H9 (cell line): ENCODE measurements around the gene ANKRD39. TPM values are rescaled to one million over a fixed set of nuclear protein-coding genes. Genes with fewer than 3 reads are reported as not detected.

Source experiments
- DNase-seq: peaks from one replicate; pipeline ENCODE4 v3.0.0-alpha.2; 2017
- H2AFZ ChIP-seq: one replicate; pipeline ENCODE4 v1.6.1; 2013; ENCODE audit warnings: mild to moderate bottlenecking, low read length, control low read depth, moderate library complexity
- H2AK5ac ChIP-seq: 2 replicates; pipeline ENCODE4 v1.6.1; 2013; ENCODE audit warnings: low read length, control low read depth, mixed read lengths; ENCODE audit not compliant: insufficient read length
- H2BK120ac ChIP-seq: one replicate; pipeline ENCODE4 v1.6.1; 2013; ENCODE audit warnings: low read depth, mild to moderate bottlenecking, low read length, control low read depth, inconsistent platforms; ENCODE audit not compliant: poor library complexity, severe bottlenecking
- H2BK12ac ChIP-seq: 2 replicates; pipeline ENCODE4 v1.6.1; 2013; ENCODE audit warnings: low read length, control low read depth, mixed read lengths, low read depth; ENCODE audit not compliant: insufficient read length
- H2BK15ac ChIP-seq: 2 replicates; pipeline ENCODE4 v1.6.1; 2013; ENCODE audit warnings: low read depth, low read length, control low read depth
- H2BK20ac ChIP-seq: one replicate; pipeline ENCODE4 v1.6.1; 2013; ENCODE audit warnings: low read depth, mild to moderate bottlenecking, low read length, control low read depth, inconsistent platforms; ENCODE audit not compliant: poor library complexity, severe bottlenecking
- H2BK5ac ChIP-seq: 2 replicates; pipeline ENCODE4 v1.6.1; 2013; ENCODE audit warnings: low read length, control low read depth, mixed read lengths; ENCODE audit not compliant: insufficient read length
- H3K14ac ChIP-seq: 2 replicates; pipeline ENCODE4 v1.6.1; 2013; ENCODE audit warnings: low read length, control low read depth; ENCODE audit not compliant: insufficient read depth
- H3K18ac ChIP-seq: 2 replicates; pipeline ENCODE4 v1.6.1; 2013; ENCODE audit warnings: low read depth, mild to moderate bottlenecking, mixed read lengths, low read length, control low read depth; ENCODE audit not compliant: insufficient read length
- H3K23ac ChIP-seq: 2 replicates; pipeline ENCODE4 v1.6.1; 2013; ENCODE audit warnings: low read length, control low read depth, mixed read lengths, low read depth; ENCODE audit not compliant: insufficient read length
- H3K23me2 ChIP-seq: 2 replicates; pipeline ENCODE4 v1.6.1; 2013; ENCODE audit warnings: low read depth, mild to moderate bottlenecking, mixed read lengths, low read length, control low read depth; ENCODE audit not compliant: insufficient read length, poor library complexity, severe bottlenecking
- H3K27ac ChIP-seq: 2 replicates; pipeline ENCODE4 v1.5.1; 2013; ENCODE audit warnings: low read length, control low read depth, mixed read lengths, low read depth; ENCODE audit not compliant: insufficient read length
- H3K27me3 ChIP-seq: 2 replicates; pipeline ENCODE4 v1.6.1; 2013; ENCODE audit warnings: low read length, control low read depth, inconsistent platforms; ENCODE audit not compliant: insufficient read depth
- H3K4ac ChIP-seq: 2 replicates; pipeline ENCODE4 v1.6.1; 2013; ENCODE audit warnings: low read depth, mild to moderate bottlenecking, control low read depth, inconsistent platforms, low read length, moderate library complexity
- H3K4me1 ChIP-seq: 2 replicates; pipeline ENCODE4 v1.6.1; 2013; ENCODE audit warnings: low read length, control low read depth, inconsistent platforms; ENCODE audit not compliant: insufficient read depth
- H3K4me2 ChIP-seq: 2 replicates; pipeline ENCODE4 v1.6.1; 2013; ENCODE audit warnings: low read length, control low read depth, mixed read lengths; ENCODE audit not compliant: insufficient read length, insufficient read depth
- H3K56ac ChIP-seq: 2 replicates; pipeline ENCODE4 v1.6.1; 2013; ENCODE audit warnings: low read depth, mild to moderate bottlenecking, mixed read lengths, low read length, control low read depth; ENCODE audit not compliant: insufficient read length
- H3K79me1 ChIP-seq: 2 replicates; pipeline ENCODE4 v1.6.1; 2013; ENCODE audit warnings: low read depth, mild to moderate bottlenecking, moderate library complexity, low read length, control low read depth, inconsistent platforms; ENCODE audit not compliant: insufficient read depth, poor library complexity, severe bottlenecking
- H3K79me2 ChIP-seq: 2 replicates; pipeline ENCODE4 v1.6.1; 2013; ENCODE audit warnings: low read length, control low read depth, inconsistent platforms; ENCODE audit not compliant: insufficient read depth
- H3K9ac ChIP-seq: 2 replicates; pipeline ENCODE4 v1.6.1; 2013; ENCODE audit warnings: low read length, control low read depth, mixed read lengths; ENCODE audit not compliant: insufficient read length; ENCODE audit errors: extremely low read depth
- H3K9me3 ChIP-seq: one replicate; pipeline ENCODE4 v1.6.1; 2013; ENCODE audit warnings: low read depth, low read length, inconsistent platforms; ENCODE audit not compliant: control insufficient read depth
- H3T11ph ChIP-seq: one replicate; pipeline ENCODE4 v1.6.1; 2013; ENCODE audit warnings: mild to moderate bottlenecking, low read length, control low read depth, inconsistent platforms
- H4K20me1 ChIP-seq: one replicate; pipeline ENCODE4 v1.6.1; 2013; ENCODE audit not compliant: control insufficient read depth, insufficient read length, insufficient read depth
- H4K5ac ChIP-seq: 2 replicates; pipeline ENCODE4 v1.6.1; 2013; ENCODE audit warnings: low read depth, mild to moderate bottlenecking, mixed read lengths, low read length, control low read depth; ENCODE audit not compliant: insufficient read length
- H4K8ac ChIP-seq: replicated peaks from 2 replicates; pipeline ENCODE4 v1.6.1; 2013; ENCODE audit warnings: low read length, control low read depth, mixed read lengths, low read depth; ENCODE audit not compliant: insufficient read length
- H4K91ac ChIP-seq: 2 replicates; pipeline ENCODE4 v1.6.1; 2013; ENCODE audit warnings: low read depth, mild to moderate bottlenecking, moderate library complexity, mixed read lengths, low read length, control low read depth; ENCODE audit not compliant: insufficient read length
- H3K27ac Mint-ChIP-seq, 3 experiments: 2 replicates in 2 of 3; 3 replicates in 1 of 3; pipeline ENCODE4 v1.8.0; 2020 to 2021; ENCODE audit warnings: mixed read lengths in 3 of 3, mild to moderate bottlenecking in 1 of 3, moderate library complexity in 1 of 3
- H3K27me3 Mint-ChIP-seq: 2 replicates; pipeline ENCODE4 v1.8.0; 2021; ENCODE audit warnings: low read depth, mild to moderate bottlenecking, moderate library complexity, mixed read lengths
- H3K36me3 Mint-ChIP-seq, 3 experiments: 2 replicates in 2 of 3; 3 replicates in 1 of 3; pipeline ENCODE4 v1.8.0; 2020 to 2021; ENCODE audit warnings: low read depth in 3 of 3, mixed read lengths in 3 of 3; ENCODE audit not compliant: insufficient read depth in 1 of 3
- H3K4me1 Mint-ChIP-seq, 2 experiments: 2 replicates each; pipeline ENCODE4 v1.8.0; 2020; ENCODE audit warnings: mixed read lengths in 2 of 2
- H3K4me3 Mint-ChIP-seq, 2 experiments: 2 replicates in 1 of 2; 3 replicates in 1 of 2; pipeline ENCODE4 v1.8.0; 2020 to 2021; ENCODE audit warnings: mild to moderate bottlenecking in 2 of 2, mixed read lengths in 2 of 2, moderate library complexity in 1 of 2
- H3K9me3 Mint-ChIP-seq, 2 experiments: 2 replicates in 1 of 2; 3 replicates in 1 of 2; pipeline ENCODE4 v1.8.0; 2020; ENCODE audit warnings: mild to moderate bottlenecking in 2 of 2, mixed read lengths in 2 of 2, moderate library complexity in 1 of 2
- CTCF ChIP-seq: fragments of 200-600 bp; sonication (generic); conservative IDR thresholded peaks from 3 replicates; pipeline ENCODE4 v1.8.0; 2021; ENCODE audit warnings: antibody characterized with exemption, mild to moderate bottlenecking
- WGBS: extraction: QIAGEN DNeasy Blood & Tissue Kit; methylation state at CpG from one replicate; pipeline ENCODE4 v1.1.7; 2013; ENCODE audit warnings: missing lambda C conversion rate, low lambda C conversion rate, mixed read lengths; ENCODE audit not compliant: insufficient read length; ENCODE audit errors: extremely low coverage; 5-methylcytosine and 5-hydroxymethylcytosine counted together
- total RNA-seq: library from RNA; stranded (reverse); gene quantifications from 2 replicates; pipeline ENCODE4 v1.2.1, GENCODE V29; 2021

Gene ANKRD39
- total RNA-seq, 1 experiment from 2014 or later, result 13.0 TPM

DNA sequence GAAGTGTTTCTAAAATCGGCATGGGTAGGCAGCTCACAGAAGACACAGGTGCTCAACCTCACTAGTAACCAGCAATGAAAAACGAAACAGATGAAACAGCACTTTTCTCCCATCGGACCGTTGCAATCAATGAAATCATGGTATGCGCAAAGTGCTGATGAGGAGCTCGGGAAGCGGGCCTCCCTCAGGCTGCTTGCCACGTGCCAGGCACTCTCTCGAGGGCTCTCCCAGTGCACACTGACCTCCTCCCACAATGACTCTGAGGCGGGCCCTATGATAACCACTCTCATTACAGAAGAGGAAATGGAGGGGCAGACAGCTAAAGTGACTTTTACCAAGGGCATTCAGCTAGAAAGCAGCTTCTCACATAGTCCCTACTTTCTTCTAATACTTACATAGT, 10.2 kb downstream of the ANKRD39 start:
- H3K4me3 Mint-ChIP-seq, result no peak overlapping the region
- peaks cover 0 to 3% of the 10 kb centered on the region in 2 experiments; a peak in 1 of 4 replicates for H3K4me1 Mint-ChIP-seq
- Histone ChIP-seq H4K8ac (no peak overlapping the region), H3K4ac (no peak overlapping the region), H2BK12ac (no peak overlapping the region), H2AK5ac (no peak overlapping the region), H3K79me1 (peaks cover 2% of the 10 kb centered on the region), H3K56ac (no peak overlapping the region), H3K4me1 (no peaks in the 10 kb centered on the region), H2BK5ac (no peak overlapping the region), H2AFZ (no peak overlapping the region), H2BK120ac (no peak overlapping the region), H3K23ac (no peak overlapping the region), H4K20me1 (no peaks in the 10 kb centered on the region), H3K4me2 (no peak overlapping the region), H3T11ph (no peak overlapping the region), H3K79me2 (no peaks in the 10 kb centered on the region), H4K5ac (no peak overlapping the region), H3K27me3 (no peaks in the 10 kb centered on the region), H3K23me2 (no peaks in the 10 kb centered on the region), H2BK20ac (no peak overlapping the region), H3K9ac (no peak overlapping the region), H3K9me3 (no peaks in the 10 kb centered on the region), H3K14ac (no peak overlapping the region), H3K27ac (no peak overlapping the region), H4K91ac (no peak overlapping the region), H3K18ac (no peak overlapping the region), H2BK15ac (no peak overlapping the region)
- peak overlapping the region in 1 of 3 experiments; percentile 36; a peak in 1 of 7 replicates for H3K27ac Mint-ChIP-seq
- TF ChIP-seq CTCF, result no peak
- H3K27me3 Mint-ChIP-seq, result no peaks in the 10 kb centered on the region
- H3K9me3 Mint-ChIP-seq, result no peaks in the 10 kb centered on the region
- WGBS, result no CpG with 5 or more reads among the region's 10 CpGs
- H3K36me3 Mint-ChIP-seq, result peaks cover 20 to 44% (median 29%) of the 10 kb centered on the region in 3 experiments; a peak in 6 of 7 replicates
- DNase-seq, result peak; percentile 28
